IPS-NIHi7 (cell line): ENCODE measurements around the gene SPTY2D1.
A peak's percentile ranks its signal among the peaks of the same experiment; 100 is the strongest.
"Not testable (repeated sequence)": the region's sequence is repeated elsewhere in the genome, so short reads cannot be mapped to it uniquely, and the experiment has no call there.

Experiments
- DNase-seq: peaks from one replicate; pipeline ENCODE4 v3.0.0; 2012; ENCODE audit warnings: mixed read lengths; ENCODE audit errors: extremely low spot score

The SPTY2D1 gene, protein sequence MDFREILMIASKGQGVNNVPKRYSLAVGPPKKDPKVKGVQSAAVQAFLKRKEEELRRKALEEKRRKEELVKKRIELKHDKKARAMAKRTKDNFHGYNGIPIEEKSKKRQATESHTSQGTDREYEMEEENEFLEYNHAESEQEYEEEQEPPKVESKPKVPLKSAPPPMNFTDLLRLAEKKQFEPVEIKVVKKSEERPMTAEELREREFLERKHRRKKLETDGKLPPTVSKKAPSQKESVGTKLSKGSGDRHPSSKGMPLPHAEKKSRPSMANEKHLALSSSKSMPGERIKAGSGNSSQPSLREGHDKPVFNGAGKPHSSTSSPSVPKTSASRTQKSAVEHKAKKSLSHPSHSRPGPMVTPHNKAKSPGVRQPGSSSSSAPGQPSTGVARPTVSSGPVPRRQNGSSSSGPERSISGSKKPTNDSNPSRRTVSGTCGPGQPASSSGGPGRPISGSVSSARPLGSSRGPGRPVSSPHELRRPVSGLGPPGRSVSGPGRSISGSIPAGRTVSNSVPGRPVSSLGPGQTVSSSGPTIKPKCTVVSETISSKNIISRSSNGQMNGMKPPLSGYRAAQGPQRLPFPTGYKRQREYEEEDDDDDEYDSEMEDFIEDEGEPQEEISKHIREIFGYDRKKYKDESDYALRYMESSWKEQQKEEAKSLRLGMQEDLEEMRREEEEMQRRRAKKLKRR

DNA sequence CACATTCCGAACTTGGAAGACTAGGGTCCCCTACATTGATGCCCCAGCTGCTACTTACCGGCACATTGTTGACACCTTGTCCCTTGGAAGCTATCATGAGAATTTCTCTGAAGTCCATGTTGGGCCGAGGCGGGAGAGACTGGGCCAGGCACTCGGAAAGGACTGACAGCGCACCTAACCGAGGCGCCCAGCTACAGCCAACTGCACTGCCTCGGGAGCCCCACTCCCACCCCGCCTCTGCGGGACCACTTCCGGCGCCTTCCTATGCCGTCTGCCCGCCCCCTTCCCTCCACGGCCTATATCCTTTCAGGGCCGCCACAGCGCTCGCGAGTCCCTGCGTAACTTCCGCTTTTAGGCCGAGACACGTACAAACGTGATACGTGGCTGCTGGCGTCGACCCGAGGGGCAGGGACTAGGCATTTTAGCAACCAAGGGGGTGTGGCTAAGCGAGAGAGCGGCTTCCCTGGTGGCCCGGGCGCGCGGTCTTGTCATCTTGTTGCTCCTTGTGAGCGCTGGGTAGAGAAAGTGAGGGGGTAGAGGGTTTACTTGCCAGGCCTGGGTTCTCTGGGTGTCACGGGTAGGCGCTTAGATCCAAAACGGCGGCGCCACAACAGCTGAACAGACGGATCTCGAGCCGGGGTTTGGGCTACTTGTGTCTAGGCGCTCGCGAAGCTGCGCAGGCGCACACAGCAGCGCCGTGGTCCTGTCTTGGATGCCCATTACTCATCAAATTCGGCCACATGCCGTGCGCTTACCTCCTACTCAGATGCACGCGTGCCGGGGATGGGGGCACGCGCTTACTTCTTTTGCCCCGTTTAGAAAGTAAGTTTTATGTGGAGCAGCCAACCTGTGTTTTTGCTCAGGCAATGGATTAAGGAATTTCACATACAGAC is at the start of gene SPTY2D1:
Gene SPTY2D1 (minus strand): TSS at position 203 of the 893 bp plus-strand sequence. CDS start 85 bp downstream, at position 118.
- peak; percentile 97 for DNase-seq

DNA sequence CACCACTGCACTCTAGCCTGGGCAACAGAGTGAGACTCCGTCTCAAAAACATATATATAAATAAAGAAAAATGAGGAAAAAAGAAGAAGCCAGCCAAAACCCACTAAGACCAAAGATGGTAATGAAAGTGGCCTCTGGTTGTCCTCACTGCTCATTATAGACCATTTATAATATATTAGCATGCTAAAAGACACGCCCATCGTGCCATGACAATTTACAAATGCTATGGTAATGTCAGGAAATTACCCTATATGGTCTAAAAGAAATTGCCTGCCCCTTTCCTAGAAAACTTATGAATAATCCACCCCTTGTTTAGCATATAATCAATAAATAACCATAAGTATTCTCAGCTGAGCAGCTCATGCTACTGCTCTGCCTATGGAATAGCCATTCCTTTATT is 48.3 kb upstream of the SPTY2D1 start:
- no peak for DNase-seq

DNA sequence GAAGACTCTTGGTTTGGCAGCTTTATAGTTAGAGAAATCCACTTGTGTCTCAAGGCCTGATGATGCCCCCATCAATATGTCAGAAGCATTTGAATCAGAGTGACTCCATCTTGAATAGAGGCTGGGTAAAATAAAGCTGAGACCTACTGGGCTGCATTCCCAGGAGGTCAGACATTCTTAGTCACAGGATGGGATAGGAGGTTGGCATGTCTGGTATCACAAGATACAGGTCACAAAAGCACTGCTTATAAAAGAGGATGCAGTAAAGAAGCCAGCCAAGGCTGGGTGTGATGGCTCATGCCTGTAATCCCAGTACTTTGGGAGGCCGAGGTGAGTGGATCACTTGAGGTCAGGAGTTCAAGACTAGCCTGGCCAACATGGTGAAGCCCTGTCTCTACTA is 47.8 kb upstream of the SPTY2D1 start:
- not testable (repeated sequence) for DNase-seq

DNA sequence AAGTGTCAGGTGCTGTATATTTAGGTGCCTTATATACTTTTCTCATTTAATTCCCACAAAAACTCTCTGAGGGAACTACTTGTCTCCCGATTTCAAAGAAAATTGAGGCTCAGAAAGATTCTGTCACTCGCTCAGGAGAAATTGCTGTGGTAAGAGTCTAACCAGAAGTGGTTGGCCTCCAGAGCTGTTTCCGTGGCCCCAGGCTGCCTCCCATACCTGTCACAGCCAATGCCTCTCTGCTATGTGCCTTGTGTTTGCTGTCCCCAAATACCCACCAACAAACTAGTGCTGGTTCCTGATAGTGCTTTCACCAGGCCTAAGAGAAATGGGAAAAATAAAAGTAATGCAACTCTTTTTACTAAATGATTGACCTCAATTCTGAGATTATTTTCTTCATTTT is 43.4 kb upstream of the SPTY2D1 start:
- no peak for DNase-seq

DNA sequence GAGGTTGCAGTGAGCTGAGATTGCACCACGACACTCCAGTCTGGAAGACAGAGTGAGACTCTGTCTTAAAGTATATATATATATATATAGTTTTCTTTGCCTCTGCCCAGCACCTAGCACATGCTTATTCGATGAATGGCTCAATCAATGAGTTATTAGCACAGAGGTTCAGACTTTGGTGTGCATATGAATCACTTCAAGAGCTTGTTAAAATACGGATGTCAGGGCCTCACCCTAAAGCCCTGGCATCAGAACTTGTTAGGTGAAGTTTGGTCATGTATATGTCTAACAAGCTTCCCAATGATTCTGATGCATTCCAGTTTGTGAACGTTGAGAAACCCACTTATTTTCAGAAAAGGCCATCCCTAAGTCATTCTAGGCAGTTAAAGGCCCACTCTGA is 42.7 kb upstream of the SPTY2D1 start:
- DNase-seq: no peak

DNA sequence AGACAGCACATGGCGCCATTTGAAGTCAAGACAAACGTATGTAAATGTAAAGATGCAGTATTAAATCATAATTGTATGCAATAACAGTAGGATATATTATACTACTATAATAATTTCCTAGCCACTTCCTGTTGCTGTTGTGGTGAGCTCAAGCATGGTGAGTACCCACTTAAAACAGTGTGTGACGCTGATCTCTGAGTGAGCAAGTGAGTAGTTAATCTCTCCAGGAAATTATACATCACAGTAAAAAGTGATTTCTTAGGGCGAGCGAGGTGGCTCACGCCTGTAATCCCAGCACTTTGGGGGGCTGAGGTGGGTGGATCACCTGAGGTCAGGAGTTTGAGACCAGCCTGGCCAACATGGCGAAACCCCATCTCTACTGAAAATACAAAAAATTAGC is 38.1 kb upstream of the SPTY2D1 start:
- not testable (repeated sequence) for DNase-seq

DNA sequence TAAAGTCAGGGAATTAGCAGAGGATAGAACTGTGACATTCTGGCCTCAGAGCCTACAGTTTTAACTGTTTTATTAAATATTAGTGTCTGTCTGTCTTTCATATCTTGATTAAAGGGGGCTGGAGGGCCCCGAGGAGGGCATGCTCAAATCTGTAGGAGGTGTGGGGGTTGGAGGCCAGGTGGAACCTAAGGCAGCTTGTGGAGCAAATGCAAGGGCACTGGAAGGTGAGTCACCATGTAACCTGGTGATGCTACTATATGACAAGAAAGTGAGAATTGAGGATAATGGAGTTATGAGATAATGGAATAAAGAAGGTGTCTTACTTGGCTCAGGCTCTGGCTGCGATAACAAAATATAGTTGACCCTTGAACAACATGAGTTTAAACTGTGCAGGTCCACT is 37.1 kb upstream of the SPTY2D1 start:
- DNase-seq: no peak

DNA sequence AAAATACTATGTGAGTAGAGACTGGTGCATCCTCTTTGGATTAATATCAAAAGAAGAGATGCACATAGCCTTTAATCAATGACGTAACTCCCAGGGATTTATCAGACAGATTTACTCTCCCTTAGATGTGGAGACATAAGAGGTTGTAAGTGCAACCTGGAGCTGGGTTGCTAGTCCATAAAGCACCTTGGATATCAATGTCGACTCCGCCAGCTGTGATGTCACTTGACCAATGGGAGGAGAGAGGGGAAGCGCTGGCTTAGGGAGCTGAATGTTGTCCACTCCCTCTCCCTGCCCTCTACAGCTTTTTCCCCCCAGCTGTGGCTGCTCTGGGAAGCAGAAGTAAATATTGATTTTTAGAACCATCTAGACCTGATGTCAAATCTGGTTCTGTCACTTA is 35.6 kb upstream of the SPTY2D1 start:
- DNase-seq: peak; percentile 29

DNA sequence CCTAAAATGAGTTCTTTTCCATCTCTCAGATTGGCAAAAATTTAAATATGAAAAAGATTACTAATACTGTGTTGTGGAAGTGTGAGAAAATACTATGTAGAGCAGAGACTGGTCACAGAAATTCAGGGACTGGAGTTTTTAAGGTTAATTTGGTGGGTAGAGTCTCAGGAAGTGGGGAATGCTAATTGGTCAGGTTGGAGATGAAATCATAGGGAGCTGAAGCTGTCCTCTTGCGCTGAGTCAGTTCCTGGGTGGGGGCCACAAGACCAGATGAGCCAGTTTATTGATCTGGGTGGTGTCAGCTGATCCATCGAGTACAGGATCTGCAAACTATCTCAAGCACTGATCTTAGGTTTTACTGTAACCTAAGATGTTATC is 35.1 kb upstream of the SPTY2D1 start:
- DNase-seq: no peak

DNA sequence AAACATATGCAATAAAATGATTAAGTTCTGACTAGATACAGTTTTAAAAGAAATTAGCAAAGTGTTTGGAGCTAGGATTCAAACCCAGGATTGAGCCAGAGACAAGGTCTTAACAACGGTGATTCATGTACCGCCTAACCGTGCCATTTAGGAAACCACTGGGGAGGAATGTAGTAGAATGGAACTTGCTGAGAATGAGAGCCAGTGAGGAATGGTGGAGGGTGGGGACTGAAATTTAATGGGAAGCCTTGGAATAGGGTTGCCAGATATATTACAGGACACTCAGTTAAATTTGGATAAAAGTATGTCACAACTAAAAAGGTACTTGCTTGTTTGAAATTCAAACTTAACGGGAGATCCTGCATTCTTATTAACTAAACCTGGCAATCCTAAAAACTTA is 34.0 kb upstream of the SPTY2D1 start:
- DNase-seq: no peak

DNA sequence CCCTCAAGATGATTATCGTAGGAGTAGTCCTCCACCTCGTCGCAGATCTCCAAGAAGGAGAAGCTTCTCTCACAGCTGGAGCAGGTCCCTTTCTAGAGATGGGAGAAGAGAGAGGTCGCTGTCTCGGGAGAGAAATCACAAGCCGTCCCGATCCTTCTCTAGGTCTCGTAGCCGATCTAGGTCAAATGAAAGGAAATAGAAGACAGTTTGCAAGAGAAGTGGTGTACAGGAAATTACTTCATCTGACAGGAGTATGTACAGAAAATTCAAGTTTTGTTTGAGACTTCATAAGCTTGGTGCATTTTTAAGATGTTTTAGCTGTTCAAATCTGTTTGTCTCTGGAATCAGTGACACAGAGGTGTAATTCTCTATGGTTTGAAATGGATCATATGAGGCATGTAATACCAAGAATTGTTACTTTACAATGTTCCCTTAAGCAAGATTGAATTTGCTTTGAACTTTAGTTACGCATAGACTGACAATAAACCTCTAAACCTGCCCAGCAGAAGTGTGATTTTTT is 31.3 kb upstream of the SPTY2D1 start:
- not testable (repeated sequence) for DNase-seq

DNA sequence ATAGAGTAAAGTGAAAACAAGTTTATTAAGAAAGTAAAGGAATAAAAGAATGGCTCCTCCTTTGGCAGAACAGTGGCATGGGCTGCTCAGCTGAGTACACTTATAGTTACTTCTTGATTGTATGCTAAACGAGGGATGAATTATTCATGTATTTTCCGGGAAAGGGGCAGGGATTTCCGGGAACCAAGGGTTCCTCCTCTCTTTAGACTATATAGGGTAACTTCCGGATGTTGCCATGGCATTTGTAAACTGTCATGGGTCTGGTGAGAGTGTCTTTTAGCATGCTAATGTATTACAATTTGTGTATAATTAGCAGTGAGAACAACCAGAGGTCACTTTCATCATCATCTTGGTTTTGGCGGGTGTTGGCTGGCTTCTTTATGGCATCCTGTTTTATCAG is 23.5 kb upstream of the SPTY2D1 start:
- no peak for DNase-seq

DNA sequence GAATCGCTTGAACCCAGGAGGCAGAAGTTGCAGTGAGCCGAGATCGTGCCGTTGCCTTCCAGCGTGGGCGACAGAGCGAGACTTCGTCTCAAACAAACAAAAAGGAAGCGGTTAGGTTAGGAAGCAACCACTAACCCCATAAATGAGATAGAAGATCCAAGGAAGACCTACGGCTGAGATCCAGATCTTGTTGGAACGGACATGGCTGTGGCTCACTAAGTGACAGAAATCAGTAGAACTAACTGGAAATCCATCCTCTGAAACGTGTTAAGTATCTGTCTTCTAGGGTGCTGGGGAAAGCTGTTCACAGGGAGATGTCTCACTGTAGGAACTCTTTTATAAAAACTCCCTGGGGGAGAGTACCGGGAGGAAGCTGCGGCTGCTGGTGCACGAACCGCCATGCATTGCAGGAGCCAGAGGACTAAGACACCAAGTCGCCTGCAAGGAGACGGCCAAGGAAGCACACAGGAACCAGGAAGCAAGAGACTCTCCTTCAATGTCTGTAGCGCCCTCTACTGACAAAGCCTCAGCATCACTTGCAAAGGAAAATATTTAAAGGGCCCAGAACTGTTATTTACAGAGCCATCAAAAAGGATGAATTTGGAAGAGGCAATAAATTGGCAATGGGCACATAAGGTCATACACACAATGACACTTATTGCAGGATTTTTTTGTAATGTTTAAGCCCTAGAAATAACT is 16.9 kb upstream of the SPTY2D1 start:
- peak; percentile 83 for DNase-seq

DNA sequence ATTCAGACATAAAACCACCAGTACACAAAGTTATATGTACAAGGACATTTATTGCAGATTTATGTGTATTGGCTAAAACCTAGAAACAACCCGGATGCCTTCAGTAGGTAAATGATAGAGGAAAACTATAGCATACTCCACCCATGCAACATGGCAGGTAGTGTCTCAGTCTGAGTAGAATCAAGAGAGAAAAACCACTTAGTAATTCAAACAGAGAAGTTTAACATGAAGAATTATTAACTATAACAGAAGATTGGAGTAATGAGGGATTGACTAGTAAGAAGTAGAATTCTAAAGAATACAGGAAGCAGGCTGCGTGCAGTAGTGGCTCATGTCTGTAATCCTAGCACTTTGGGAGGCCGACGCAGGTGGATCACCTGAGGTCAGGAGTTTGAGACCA is 16.2 kb upstream of the SPTY2D1 start:
- DNase-seq: no peak

DNA sequence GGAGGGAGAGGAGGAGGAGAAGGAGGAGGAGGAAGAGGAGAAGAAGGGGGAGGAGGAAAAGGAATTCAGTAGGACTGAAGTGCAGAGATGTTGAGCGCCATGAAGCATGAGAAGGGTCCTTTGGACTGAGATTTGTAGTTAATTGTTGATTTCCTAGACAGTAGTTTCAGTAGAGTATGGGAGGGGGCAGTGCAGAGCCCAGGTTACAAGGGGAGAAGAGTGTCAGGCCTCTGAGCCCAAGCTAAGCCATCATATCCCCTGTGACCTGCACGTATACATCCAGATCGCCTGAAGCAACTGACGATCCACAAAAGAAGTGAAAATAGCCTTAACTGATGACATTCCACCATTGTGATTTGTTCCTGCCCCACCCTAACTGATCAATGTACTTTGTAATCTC is 8.9 kb upstream of the SPTY2D1 start:
- peak; percentile 14 for DNase-seq

DNA sequence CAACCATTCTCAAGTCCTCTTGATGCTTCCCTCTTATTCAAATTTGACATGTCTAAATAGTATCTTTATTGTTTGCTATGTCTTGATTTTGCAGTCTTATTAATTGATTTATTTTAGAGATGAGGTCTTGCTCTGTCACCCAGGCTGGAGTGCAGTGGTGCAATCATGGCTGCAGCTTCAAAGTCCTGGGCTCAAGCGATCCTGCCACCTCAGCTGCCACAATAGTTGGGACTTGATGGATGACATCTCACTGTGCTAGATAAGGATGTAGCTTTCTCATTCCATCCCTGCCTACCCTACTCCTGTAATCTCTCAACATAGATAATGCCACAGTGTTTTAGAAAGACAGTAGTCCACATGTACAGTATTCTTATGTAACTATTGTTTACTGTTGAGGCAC is 7.5 kb upstream of the SPTY2D1 start:
- no peak for DNase-seq

DNA sequence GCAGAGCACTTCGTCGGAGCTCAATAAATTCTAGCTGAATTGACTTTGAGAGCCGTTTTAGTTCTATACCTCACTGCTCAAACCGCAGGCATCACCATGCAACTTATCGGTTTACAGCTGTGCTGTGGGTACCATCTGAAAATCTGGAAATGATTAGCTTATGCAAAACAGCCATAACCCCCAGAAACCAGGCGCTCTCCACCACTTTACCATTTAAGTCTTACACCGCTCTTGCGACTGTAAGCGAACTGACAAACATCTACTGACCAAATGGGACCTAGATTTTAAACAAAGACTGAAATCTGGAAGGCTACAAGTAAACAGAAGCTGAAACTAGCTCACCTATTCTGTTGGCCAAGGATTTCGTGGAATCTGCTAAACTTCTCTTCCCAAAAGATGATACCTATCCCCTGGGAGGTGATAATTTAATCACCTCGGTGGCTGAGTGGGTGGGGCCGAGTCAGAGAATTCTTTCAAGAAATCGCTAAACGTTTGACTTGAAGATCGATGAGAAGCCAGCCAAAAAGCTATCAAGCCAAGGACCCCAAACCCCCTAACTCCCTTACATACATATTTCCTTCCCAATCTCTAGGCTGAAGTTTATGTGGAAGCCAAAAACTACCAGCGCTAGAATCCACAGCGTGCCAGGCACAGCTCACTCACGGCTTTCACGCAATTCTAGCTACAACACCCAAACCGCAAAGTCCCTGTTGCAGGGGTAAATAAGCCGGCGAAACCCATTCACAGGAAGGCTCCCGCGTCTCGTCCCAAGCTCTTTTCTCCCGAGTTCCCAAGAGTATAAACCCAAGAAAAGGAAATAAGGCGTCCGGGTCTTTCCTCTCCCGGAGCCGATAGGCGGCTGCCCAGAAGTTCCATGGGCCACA is 644 bp downstream of the SPTY2D1 start:
- DNase-seq: no peak

DNA sequence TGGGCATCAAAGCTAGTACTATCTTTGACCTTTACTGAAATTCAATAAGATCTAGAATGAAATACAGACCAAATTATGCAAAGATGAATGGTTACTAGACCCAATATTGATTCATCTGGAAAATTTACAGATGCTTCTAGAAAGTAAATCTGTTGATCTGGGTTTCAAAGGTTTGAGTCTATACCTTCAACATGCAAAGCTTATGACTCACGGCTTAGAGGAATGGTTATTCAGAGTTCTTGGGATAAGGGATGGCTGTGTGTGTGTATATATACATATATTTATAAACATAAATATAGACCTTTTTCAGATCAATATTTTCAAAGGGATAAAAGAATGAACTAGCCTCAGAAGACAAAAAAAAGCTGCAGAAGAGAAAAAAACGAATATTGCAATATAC is 1.3 kb downstream of the SPTY2D1 start:
- no peak for DNase-seq

DNA sequence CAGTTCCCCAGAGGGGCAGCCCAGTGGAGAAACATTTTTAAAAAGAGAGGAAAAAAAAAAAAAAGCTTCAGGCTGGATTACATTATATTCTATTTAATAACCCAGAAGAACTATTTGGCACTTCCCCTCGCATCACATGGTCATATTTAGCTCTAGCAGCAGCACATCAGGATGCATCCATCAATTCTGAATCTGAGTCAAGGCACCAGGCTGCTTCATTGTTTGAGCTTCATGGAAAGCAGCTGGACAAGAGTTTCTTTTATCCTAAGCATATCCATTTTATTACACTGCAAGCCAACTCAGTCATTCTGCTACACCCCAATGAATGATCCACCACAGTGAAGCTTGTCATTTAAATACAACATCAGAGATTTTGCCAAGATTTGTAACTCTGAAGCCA is 10.0 kb downstream of the SPTY2D1 start:
- DNase-seq: no peak

DNA sequence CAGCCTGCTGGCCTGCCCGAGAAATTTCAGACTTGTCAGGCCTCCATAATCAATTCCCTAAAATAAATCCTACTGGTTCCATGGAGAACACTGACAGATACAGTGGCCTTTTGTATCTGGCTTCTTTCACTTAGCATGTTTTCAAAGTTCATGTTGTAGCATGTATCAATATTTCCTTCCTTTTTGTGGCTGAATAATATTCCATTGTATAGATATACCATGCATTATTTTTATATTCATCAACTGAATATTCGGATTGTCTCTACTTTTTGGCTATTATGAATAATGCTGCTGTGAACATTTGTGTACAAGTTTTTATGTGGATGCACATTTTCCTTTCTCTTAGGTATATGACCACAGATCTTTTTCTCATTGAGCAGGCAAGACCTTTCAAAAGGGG is 10.4 kb downstream of the SPTY2D1 start:
- DNase-seq: no peak
